Stimulated activated CD4-positive, alpha-beta T cell treated with anti-CD3 and anti-CD28 coated beads, TNF-alpha, amount 100 ng/mL, for 24 hours (primary cell): ENCODE data around the gene MAMSTR.
A peak's percentile ranks its signal among the peaks of the same experiment; 100 is the strongest.
"Not testable (repeated sequence)": the region's sequence is repeated elsewhere in the genome, so short reads cannot be mapped to it uniquely, and the experiment has no call there.

Experiments used
- DNase-seq, 3 experiments: peaks; one replicate each; pipeline ENCODE4 v3.0.0-alpha.2; 2020; ENCODE audit warnings: low read depth in 3 of 3

The MAMSTR gene

GRCh38 chr19:48719263-48720171, at the start of gene MAMSTR:
Gene MAMSTR (minus strand): TSS chr19:48719725. CDS start chr19:48719031, 694 bp downstream.
- no peak for DNase-seq

DNA sequence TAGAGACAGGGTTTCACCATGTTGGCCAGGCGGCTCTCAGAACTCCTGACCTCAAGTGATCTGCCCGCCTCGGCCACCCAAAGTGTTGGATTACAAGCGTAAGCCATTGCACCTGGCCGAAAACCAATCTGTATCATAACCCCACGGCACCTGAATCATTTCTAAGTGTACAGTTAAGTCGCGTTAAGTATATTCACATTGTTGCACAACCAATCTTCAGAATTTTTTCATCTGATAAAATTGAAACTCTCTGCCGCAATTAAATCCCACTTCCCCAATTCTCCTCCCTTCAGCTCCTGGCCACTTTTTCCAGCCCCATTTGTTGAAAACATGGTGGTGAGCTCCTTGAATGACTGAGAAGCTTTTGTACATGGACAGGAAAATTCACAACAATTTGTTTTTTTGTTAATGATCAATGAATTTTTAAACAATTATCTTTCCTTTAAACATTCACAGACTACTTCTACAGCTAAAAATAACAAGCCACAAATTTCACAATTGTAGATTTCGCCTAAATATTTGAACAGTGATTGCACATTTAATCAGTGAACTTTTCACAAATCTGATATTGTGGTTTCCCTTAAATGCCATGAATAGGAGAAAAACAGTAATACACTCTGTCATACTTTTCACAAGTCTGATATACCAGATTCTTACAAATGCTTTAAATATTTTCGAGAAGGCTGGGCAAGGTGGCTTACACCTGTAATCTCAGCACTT, 49.6 kb upstream of the MAMSTR start:
- DNase-seq: no peak

DNA sequence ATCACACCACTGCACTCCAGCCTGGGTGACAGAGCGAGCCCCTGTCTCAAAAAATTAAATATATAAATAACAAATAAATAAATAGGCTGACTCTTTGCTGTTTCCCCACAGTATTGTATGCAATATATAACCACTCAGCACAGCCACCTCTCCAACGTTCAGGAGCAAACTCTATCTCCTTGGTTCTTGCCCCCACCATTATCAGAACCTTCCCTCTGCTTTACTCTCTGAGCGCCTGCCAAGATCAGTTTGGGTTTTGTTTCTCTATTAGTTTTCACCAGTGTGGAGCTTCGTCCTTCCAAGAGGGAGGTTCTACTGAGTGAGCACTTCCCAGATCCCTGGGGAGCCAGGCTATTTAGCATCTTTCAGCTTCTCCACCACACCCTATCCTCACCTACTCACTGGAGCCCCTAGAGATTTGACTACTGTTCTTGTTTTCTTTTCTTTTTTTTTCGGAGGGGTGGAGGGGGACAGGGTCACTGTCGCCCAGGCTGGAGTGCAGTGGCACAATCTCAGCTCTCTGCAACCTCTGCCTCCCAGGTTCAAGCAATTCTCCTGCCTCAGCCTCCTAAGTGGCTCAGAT, 48.7 kb upstream of the MAMSTR start:
- not testable (repeated sequence) for DNase-seq

- DNase-seq: not testable (repeated sequence)
These were observed 46.3 kb upstream of the MAMSTR start for GRCh38 chr19:48765816-48766215.

- no peak for DNase-seq
These were observed 41.1 kb upstream of the MAMSTR start for GRCh38 chr19:48760504-48761205.

DNA sequence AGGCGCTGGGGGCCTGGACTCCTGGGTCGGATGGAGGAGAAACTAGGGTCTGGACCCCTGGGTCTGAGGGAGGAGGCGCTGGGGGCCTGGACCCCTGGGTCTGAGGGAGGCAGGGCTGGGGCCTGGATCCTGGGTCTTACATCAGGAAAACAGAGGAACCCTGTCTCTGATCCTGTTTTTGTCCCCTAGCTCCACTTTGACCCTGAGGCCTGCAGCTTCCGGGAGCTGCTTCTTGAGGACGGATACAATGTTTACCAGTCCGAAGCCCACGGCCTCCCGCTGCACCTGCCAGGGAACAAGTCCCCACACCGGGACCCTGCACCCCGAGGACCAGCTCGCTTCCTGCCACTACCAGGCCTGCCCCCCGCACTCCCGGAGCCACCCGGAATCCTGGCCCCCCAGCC, 38.2 kb upstream of the MAMSTR start:
- DNase-seq: no peak

GRCh38 chr19:48757089-48757675, 37.7 kb upstream of the MAMSTR start:
- no peak for DNase-seq

GRCh38 chr19:48756686-48757085, 37.2 kb upstream of the MAMSTR start:
- DNase-seq: no peak

- DNase-seq: no peak
These were observed 36.7 kb upstream of the MAMSTR start for GRCh38 chr19:48756212-48756611.

- DNase-seq: no peak
These were observed 36.3 kb upstream of the MAMSTR start for GRCh38 chr19:48755787-48756186.

DNA sequence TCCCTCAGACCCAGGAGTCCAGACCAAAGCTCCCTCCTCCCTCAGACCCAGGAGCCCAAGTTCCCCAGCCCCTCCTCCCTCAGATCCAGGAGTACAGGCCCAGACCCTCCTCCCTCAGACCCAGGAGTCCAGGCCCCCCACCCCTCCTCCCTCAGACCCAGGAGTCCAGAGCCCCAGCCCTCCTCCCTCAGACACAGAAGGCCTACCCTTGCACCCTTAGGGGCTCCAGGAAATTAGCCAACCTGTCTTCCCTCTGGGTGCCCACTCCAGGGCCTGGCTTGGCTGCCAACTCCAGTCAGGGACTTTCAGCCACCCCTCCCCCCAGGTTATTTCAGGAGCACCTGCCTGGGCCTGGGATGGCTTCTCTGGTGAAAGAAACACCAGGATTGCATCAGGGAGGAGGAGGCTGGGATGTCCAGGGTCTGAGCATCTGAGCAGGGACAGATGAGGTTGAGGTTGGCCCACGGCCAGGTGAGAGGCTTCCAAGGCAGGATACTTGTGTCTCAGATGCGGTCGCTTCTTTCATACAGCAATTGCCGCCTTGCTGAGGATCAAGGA, 35.6 kb upstream of the MAMSTR start, which contains the start of gene FGF21:
FGF21 (plus strand) TSS at position 441 of the 558 bp plus-strand sequence. CDS start 713 bp downstream, outside the sequence.
- no peak for DNase-seq

DNA sequence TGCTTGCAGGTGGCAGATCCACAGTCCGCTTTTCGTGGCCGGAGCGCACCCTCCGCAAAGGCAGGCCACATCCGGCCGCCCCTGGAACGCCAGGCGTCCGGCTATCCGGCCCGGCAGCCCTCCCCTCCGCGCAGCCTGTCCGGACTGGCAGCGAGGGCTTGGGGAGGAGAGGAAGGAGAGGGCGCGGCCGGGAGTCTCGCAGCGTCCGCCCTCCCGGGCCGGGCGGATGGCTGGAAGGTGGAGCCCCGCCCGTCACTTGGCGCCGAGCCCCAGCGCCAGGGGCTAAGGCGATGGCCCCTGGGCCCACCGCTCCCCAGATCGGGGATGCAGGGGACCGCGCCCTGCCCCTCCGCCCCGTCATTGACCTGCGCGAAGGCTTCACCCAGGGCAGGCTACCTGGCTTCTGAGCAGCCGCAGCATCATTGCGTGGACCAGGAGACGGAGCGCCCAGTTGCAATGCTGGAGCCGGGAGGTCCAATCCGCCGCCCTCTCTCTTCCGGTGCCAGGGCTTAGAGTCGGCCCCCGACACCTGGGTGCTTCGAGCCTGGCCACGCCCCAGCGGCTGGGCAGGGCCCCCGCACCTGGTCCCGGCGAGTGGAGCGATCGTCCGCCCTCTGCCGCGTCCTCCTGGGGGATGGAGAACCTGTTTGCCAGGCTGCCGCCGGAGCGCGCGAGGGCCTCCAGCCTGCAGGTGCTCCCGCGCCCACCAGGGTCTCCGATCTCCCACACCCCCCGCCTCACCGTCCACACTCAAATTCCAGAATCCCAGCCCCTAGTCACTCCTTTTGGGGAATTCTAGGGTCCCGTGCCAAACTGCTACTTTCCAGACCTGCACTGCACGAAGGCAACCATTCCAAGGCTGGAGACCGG, 33.2 kb upstream of the MAMSTR start, which contains the start of gene FUT1:
FUT1 (minus strand) TSS at position 146 of the 870 bp plus-strand sequence. CDS start 1,360 bp downstream, outside the sequence.
- DNase-seq: peak in 1 of 3 experiments; percentile 22

GRCh38 chr19:48751845-48752495, 32.4 kb upstream of the MAMSTR start:
- DNase-seq: no peak

- no peak for DNase-seq
These were observed 31.4 kb upstream of the MAMSTR start for GRCh38 chr19:48750771-48751504.

- no peak for DNase-seq
These were observed 30.8 kb upstream of the MAMSTR start for GRCh38 chr19:48750351-48750750.

DNA sequence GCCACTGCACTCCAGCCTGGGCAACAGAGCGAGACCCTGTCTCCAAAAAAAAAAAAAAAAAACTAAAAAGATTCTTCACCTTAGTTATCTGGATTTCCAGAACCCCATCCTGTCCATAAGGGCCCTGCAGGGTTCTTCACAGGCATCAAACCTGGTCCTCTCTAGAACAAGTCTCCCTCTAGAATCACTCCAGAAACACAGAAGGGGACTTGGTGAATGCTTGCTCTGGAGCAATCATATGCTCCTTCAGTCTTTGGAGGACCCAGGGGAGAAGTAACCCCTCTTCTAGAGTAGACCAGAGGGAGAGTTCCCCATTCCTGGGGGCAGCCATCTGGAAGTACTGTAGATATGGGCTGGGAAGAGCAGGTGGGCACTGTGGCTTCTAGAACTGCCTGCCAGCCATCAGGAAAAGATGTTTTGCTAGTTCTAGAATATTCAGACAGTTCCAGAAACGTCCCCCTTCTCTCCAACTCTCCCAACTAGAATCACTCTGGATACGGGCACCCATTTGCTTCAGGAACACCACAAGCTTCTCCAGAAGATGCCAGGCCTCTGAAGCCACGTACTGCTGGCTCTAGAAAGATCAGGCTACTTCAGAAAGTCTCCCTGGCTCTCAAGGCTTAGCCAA, 30.2 kb upstream of the MAMSTR start:
- DNase-seq: no peak

DNA sequence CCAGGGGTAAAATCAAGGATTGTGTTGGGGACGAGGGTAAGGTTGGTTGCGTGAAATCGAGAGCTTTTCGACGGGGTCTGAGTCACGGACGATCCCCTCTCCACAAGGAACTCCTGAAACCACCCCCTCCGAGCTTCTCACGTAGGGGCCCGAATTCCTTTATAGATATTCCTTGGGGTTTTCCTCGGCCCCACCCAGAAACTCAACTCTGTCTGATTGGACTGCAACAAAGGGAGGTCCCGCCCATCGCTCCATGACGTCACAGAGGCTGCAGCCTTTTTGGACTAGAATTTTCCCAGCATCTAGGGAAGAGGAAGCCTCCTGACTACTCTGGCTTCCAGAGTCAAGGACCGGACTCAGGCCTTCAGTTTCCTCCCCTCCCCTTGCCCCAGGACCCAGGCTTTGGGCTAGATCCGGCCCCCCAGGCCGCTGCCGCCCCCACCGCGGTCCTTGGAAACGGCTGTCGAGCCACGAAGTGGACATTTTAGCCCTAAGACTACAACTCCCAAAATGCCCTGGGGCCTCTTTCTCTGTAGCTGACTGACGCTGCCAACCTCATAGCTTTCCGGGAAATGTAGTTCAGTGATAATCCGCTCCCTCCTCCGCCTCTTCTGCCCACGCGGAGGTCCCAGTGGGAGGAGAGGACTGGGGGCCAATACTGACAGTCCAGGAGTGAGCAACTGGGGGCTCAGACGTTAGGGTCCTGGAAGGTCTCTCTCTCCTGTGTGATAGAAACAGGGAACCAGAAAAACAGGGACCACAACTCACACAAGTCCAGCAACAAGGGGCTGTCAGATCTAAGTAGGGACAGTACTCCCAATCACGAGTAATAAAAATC, 27.4 kb upstream of the MAMSTR start, which contains the start of gene IZUMO1:
IZUMO1 (minus strand) TSS at position 172 of the 838 bp plus-strand sequence. CDS start 1,050 bp downstream, outside the sequence.
- DNase-seq: peak in 2 of 3 experiments; percentile 28 to 50
